EH (cell line): Measurements from ENCODE around the gene TARBP1.
"Not testable (repeated sequence)": the region's sequence is repeated elsewhere in the genome, so short reads cannot be mapped to it uniquely, and the experiment has no call there.

Experiments used
- DNase-seq: peaks from one replicate; pipeline ENCODE4 v3.0.0-alpha.2; 2015; ENCODE audit warnings: low read depth

The TARBP1 gene, protein sequence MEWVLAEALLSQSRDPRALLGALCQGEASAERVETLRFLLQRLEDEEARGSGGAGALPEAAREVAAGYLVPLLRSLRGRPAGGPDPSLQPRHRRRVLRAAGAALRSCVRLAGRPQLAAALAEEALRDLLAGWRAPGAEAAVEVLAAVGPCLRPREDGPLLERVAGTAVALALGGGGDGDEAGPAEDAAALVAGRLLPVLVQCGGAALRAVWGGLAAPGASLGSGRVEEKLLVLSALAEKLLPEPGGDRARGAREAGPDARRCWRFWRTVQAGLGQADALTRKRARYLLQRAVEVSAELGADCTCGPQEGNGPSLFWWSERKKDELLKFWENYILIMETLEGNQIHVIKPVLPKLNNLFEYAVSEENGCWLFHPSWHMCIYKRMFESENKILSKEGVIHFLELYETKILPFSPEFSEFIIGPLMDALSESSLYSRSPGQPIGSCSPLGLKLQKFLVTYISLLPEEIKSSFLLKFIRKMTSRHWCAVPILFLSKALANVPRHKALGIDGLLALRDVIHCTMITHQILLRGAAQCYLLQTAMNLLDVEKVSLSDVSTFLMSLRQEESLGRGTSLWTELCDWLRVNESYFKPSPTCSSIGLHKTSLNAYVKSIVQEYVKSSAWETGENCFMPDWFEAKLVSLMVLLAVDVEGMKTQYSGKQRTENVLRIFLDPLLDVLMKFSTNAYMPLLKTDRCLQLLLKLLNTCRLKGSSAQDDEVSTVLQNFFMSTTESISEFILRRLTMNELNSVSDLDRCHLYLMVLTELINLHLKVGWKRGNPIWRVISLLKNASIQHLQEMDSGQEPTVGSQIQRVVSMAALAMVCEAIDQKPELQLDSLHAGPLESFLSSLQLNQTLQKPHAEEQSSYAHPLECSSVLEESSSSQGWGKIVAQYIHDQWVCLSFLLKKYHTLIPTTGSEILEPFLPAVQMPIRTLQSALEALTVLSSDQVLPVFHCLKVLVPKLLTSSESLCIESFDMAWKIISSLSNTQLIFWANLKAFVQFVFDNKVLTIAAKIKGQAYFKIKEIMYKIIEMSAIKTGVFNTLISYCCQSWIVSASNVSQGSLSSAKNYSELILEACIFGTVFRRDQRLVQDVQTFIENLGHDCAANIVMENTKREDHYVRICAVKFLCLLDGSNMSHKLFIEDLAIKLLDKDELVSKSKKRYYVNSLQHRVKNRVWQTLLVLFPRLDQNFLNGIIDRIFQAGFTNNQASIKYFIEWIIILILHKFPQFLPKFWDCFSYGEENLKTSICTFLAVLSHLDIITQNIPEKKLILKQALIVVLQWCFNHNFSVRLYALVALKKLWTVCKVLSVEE (N-terminal part only)

DNA sequence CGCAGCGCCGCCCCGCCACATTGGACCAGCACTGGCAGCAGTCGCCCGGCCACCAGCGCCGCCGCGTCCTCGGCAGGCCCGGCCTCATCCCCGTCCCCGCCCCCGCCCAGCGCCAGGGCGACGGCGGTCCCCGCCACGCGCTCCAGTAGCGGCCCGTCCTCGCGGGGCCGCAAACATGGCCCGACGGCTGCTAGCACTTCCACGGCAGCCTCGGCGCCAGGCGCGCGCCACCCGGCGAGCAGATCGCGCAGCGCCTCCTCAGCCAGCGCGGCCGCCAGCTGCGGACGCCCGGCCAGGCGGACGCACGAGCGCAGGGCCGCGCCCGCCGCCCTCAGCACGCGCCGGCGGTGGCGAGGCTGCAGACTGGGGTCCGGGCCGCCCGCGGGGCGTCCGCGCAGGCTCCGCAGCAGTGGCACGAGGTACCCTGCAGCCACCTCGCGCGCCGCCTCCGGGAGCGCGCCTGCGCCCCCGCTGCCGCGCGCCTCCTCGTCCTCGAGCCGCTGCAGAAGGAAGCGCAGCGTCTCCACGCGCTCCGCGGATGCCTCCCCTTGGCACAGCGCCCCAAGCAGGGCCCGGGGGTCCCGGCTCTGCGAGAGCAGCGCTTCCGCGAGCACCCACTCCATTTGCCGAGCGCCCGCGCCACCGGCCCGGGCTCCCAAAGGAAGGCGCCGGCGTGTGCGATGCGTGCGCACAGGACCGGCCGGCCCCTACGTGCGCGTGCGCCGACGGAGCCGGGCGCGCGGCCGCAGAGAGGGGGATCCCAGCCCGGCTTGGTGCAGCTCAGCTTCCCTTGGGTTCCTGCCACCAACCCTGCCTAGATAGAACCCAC, at the start of gene TARBP1:
TARBP1 (minus strand) TSS at position 699 of the 829 bp plus-strand sequence; CDS start at position 623, 76 bp downstream.
- peak; percentile 78 for DNase-seq

DNA sequence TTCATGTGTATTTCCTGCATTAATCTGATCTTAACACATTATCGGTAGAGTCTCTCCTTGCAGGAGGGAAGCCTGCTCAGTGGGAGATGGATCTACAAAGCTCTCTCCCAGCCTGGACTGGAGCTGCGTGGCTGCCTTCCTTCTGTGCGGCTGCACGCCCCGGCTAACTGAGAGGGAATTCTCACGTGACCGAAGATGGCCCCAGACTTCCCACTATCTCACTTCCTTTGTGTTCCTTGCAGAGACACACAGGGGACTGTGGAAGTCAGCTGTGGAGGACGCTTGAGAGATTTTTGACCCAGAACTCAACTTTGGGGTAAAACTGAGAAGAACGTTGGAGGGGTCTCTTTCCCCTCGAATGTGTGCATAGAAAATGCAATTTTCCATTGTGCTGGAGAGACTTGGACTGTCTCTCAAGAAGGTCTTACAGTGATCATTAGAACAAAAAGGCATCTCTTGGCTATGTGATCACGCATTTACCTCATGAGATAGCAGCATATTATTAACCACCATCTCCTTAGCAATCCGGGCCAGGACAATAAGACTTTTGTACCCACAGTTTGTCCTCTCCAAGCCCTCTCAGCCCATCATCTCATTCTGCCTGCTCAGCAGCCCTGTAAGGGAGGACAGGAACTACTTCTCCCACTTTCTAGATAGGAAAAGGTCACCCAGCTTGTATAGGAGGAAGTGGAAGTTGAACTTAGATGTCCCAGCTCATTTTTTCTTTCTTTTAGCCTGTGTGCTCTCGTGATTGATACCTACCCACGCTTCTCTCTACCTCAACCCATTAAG, 49.3 kb upstream of the TARBP1 start:
- DNase-seq: no peak

DNA sequence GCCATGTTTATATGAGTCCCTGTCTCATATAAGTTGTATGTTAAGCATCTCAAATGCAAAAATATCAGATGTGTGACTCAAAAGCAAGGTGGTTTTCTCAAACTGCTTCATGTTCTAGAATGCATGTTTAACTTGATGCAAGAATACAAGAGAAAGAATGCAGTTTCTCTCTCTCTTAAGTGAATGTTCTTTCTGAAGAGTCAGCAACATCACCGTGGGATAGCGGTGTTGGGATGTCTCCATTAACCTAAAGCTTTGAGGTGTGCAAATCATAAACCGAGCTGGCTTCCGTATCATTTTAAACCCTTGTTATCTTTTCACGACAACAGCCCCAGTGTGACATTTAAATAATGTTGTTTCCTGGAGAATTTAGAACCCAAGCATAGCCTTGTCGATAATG, 48.4 kb upstream of the TARBP1 start:
- DNase-seq: no peak

DNA sequence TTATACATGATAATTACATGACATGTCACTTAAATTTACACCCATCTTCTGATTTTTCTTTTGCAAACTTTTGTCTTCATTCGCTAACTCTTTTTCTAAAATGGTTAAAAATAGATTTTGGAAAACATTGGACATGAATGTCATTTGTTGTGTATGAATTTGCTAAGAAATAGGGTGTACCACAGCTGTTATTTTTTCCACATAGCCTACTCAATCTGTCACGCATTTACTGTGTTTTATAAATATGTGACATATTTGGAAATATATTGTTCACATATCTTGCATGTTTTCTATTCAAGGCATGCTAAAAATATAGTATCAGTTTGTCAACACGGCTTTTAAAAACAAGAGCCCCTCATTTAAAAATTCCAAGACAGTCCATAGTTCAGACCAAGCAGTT, 47.9 kb upstream of the TARBP1 start:
- DNase-seq: no peak

DNA sequence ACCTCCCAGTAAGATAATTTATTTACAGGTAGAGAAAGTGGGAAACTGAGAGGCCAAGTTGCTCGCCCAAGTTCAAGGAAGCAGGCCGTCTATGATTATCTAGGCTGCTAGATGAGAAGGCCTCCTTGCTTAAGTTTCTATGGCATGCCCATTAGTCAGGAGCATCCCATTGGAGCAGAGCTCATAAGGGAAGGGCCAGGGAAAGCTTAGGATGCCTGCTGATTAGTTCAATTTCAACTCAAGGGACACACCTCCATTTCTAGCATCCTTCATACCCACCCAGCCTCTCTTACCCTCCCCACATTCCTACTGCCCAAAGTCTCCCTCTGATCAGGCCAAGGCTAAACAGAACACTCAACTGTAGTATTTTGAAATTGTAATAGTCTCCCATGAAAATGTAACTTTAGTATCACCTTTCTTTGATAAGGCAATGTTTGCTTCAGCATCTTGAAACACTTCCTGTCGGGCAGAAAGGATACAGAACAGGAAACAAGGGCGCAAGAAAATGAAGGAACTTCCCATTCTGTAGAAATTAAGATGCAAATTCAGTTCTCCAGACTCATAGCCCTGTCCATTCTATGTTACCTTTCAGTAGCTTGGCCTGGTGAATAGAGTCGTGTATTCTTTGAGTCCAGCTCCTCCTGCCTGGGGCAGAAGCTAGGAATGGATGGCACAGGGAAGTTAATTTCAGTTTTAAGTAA, 46.3 kb upstream of the TARBP1 start:
- no peak for DNase-seq

DNA sequence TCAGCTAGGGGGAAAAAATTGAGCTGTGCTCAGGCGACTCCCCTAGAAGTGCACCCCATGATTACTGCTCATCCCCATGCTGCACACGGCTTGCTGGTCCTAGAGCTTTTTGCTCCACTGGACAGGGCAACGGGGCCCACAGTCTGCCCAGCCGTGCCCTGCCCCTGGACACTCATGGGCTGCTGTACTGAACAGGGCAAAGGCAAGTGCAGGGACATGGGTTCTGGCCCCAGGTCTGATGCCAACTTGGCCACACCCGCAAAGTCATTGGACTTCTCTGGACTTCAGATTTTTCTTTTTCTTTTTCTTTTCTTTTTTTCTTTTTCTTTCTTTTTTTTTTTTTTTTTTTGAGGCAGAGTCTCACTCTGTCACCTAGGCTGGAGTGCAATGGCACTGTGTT, 42.9 kb upstream of the TARBP1 start:
- no peak for DNase-seq

DNA sequence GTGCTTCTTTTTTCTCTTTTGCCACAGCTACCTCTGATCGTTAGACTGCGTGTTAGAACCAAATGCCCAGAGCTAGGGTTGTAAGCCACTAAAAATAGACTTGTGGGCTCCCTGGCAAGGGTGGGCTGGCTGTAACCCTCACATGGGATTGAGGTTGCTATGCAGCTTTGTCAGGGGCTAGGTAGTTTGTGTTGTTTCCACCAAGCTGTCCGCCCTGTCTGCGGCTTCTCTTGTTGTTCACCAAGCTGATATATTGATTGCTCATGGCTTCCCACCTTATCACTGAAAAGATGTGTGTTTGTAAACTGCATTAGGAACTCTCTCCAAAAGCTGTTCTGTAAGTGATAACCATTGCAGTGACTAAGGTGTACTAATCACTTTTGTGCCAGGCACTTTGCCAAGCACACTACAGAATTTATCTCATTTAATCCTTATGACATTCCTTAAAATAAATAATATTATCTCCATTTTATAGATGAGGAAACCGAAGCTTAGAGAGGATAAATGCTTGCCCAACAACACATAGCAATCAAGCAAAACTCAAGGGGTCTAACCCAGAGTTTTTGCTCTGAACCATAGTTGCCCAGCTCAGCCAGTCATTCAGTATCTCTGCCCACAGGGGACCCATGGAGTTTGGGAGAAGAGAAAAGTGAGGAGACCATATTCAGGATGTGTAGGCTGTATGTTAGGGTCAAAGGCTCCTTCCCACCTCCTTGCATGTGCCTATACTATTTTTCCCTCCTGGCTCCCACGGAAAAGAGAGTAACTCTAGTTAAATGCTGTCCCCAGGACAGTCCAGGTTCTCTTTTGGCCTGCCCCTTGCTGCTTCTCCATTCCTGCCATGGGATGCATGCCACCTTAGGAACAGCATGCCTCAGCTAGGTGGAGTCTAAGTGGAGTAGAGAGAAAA, 42.2 kb upstream of the TARBP1 start:
- no peak for DNase-seq

DNA sequence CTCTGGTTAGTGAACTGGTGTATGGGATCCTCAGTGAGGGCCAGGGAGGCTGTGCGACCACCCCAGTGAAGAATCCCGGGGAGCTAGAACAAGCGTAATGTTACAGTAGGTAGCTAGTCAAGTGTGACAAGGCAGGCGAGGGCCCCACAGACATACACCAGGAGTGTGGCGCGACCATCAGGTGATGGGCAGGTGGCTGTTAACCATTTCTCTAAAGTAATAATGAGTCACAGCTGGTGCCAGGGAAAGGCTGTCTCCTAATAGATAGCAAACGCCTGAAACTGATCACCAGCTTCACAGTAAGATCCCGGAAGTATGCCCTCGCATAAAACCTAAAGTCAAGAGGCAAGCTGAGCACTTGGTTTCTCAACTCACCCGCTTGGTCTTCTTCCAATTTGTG, 40.5 kb upstream of the TARBP1 start:
- DNase-seq: no peak

DNA sequence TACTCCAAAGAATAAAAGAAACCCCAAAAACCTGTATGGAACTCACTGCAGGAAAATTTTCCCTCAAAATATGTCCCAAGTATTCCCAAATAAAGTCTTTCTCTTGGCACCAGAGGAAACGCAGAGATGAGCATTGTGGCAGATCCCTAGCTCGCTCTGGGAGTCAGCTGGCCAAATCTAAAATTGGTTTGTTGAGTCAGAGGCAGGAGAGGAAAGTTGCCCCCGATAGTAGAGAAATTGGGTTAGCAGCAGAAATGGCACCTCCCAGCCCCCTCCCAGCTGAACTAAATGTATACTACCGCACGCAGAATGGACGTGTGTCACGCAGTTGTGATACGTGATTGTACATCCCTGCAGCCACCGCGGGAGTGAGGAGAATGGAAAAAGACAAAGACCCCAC, 39.9 kb upstream of the TARBP1 start:
- DNase-seq: no peak

DNA sequence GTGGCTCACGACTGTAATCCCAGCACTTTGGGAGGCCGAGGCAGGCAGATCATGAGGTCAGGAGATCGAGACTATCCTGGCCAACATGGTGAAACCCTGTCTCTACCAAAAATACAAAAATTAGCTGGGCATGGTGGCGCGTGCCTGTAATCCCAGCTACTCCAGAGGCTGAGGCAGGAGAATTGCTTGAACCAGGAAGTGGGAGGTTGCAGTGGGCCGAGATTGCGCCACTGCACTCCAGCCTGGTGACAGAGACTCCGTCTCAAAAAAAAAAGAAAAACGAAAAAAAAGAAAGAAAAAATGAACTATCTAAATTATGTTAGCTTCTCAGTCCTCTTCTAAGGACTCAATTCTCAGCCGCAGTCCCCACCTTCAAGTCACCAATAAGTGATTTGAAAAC, 39.1 kb upstream of the TARBP1 start:
- not testable (repeated sequence) for DNase-seq

DNA sequence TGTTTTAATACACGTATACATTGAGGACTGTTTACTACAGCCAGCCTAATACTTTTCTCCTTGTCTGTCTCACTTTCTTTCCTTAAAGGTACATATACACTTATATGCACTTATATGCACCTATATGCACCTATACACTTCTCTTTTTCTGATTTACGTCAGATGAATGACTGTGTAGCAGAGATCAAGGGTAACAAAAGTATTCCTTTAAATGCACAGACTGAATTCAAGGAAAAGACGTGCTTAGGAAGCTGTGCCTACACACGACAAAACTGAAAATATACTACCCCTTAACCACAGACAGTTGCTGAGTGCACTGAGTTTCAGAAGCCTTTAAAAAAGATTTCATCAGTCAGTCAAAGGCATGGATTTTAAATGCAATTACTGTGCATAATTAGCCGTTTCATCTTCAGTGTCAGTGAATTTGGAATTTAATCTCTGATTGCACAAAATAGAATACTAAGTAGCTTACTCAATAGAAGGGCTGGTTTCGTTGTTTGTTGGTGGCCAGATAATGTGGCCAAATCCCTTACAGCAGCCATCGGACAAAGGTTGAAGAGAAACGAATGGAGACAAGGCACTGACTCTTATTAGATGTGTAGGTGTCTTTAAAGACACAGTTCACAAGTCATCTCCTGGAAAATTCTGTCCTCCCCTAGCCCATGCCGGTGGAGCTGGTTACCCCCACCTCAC, 38.3 kb upstream of the TARBP1 start:
- no peak for DNase-seq

DNA sequence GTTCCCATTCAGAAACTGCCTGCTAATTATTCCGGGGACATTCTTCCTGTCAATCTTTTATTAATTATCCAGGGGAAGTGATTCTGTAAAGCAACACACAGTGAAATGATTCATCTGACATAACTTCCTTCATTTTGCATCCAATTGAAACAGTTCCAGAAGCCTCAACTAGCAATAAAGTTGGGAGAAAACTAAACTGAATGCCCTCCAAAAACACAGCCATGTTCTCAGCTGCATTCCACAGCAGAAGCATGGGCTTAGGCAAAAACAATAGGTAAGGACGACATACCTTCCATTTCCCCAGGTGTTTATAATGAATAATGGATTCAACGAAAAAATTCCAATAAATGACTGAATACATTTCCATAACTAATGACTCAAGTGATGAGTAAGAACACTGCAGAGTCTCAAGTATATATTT, 36.9 kb upstream of the TARBP1 start:
- peak; percentile 88 for DNase-seq

DNA sequence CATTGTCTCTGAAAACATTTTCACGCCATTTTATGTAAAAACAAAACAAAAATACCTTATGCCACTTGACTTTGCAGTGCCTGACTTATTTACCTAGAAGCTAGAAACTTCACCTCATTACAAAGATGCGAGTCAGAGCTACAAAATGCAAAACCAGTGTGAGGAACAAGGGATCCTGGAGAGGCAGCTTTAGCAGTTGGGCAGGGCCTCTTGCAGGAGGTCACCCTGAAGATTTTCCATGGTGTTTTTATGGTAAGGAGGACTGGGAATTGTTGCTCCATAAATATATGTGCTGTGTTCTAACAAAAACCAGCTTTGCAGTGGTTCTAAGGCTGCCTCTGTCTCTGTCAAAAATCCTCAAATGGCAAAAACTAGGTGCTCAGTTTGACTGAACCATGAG, 36.4 kb upstream of the TARBP1 start:
- peak; percentile 76 for DNase-seq

DNA sequence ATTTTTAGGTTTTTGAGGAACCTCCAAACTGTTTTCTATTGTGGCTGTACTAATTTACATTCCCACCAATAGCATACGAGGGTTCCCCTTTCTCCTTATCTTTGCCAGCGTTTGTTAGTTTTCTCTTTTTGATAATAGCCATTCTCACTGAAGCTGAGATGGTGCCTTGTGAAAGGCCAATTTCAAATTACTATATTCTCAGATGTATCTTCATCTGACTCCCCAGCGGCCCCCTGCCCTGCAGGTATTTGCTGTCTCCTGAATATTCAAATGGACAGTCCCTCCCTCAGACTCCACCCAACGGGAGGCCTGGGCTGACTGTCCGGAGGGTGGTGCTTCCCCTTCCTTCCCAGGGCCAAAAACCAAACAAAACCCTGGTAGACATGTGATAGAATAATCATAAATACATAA, 33.5 kb upstream of the TARBP1 start:
- DNase-seq: no peak

DNA sequence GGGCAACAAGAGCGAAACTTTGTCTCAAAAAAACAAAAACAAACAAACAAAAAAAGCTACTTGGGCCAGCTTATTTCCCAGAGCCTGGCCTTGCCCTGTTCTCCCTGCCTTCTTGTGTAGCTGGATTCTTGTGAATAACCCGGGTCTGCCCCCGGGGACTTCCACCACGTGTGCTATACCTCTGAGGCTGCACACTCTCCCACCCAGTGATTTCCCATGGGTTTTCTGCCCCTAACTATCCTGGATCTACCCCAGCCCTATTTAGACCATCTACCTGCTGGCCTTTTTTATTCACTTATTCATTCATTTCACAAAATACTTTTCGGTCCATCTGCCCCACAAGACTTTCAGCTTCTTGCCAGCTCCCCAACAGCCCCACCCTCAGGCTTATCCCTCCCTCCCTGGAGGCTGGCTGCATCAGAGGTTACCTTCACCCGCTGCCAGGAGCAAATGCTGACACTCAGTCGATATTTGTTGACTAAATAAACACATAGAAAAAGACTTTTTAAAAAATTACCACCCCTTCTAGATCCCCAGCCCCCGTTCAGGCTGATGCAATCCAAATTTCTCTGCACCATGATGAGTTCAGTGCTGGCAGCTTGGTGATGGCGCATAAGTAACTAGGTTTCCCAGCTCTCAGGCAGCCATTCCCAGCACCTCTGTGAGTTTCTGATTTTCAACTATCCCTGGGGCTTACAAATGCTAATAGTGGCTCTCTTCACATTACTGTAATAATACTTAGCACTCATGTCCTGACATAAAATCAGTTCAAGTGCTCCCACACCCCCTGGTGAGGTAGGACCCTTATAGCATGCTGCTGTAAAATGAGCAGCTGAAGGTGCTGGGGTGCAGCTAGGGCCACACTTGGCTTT, 30.7 kb upstream of the TARBP1 start:
- DNase-seq: peak; percentile 33

DNA sequence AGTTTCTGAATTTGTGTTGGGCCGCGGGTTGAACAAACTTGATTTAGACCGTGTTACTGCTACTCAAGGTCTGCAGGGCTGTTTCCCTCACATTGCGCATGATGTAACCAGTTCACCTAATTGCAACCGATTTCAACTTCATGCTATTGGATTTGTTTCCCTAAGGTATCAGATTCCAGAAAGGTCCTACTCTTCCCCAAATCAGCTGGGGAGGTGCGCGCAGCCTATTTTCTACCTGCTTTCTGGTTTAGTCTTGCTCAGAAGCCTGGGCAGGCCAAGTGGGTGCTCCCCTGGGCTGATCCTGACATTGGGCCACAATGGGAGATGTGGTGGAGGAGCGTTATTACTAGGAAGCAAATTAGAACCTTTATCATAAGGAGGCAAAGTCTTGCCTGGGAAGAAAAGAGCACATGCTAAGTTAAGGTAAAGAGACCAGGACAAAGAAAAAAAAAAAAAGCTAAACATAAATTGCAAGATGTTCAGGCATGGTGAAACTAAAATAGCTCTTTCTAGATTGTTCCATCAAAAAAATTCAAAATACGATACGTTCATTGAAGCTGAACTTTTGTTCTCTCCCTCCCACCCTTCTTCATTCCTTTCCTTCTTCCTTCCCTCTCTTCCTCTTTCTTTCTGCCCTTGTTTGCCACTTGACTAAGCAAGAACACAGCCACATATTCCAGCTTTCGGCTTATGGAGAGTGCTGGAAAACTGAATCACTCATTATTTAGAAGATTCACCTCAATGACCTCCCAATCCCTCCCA, 28.8 kb upstream of the TARBP1 start:
- DNase-seq: no peak
